Inflammatory macrophage (primary cell): ENCODE data around the gene KIAA0753.
"Not testable (repeated sequence)": the region's sequence is repeated elsewhere in the genome, so short reads cannot be mapped to it uniquely, and the experiment has no call there.

Experiments
- DNase-seq, 2 donors: peaks; one replicate each; pipeline ENCODE4 v3.0.0-alpha.2; 2020 to 2022

KIAA0753 gene

DNA sequence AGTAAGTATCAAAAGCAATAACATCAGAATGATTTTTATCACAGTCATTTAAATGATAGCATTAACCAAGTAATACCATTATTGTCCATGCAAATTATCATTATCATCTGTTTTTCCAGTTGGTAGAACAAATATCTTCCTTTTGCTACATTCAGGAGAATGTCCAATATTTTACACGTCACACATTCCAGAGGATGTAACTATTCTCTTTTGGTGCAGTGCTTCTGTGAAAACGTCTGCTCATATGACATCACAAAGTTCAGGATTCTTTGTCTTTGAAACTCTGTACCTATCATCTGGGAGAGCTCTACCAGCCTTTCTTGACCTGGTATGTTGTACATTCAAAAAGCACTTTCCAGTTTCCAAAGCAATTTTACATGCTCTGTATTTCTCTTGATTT, 44.0 kb downstream of the KIAA0753 start:
- no peak for DNase-seq

- no peak for DNase-seq
Measured at GRCh38 chr17:6596081-6596480, 44.4 kb downstream of the KIAA0753 start.

GRCh38 chr17:6593371-6593770, 47.1 kb downstream of the KIAA0753 start:
- DNase-seq, result not testable (repeated sequence)

GRCh38 chr17:6592173-6592572, 48.3 kb downstream of the KIAA0753 start:
- DNase-seq, result no peak

- peak in 1 of 2 donors; percentile 42 for DNase-seq
Measured at GRCh38 chr17:6591599-6592158, 48.8 kb downstream of the KIAA0753 start.

GRCh38 chr17:6589266-6589946, 51.1 kb downstream of the KIAA0753 start:
- DNase-seq, result no peak

GRCh38 chr17:6588165-6588564, 52.3 kb downstream of the KIAA0753 start:
- no peak for DNase-seq

DNA sequence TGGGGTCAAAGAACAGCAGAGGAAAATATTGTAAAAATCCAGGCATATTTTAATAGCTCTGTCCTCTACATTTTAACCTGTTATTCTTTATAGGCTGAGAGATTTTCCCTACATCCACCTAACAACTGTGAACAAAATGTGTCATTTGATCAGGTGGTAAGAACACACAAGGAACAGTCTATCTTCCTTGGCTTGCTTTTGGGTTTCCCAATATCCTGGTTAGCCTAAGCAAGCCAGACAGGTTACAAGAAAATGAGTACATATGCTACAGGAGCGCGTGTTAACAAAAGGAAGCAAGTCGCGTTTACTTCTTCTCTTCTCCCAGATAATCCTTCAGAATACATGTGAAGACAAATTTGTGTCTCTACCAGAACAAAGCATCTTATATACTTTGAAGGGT, 53.2 kb downstream of the KIAA0753 start:
- DNase-seq, result no peak

GRCh38 chr17:6583411-6583810, 57.1 kb downstream of the KIAA0753 start:
- no peak for DNase-seq

- no peak for DNase-seq
Measured at GRCh38 chr17:6580625-6581024, 59.9 kb downstream of the KIAA0753 start.

DNA sequence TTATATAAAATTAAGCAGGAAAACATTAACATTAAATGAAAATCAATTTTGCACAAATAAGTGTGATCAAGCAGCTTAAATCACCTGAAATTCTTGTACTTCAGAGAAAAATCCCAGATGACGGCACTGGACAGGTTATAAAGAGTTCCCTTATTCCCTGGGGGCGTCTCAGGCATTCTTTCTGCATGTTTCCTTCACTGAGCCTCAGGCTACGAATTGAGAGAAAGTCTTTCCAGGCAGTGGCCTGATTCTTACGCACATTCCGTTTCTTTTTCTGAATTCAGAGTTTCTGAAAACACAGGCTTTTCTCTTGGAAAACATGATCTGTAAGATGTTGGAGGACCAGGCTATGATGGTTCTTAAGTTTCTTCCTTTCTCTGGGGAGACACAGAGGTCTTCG, 62.0 kb downstream of the KIAA0753 start:
- no peak for DNase-seq

GRCh38 chr17:6577686-6578263, 62.7 kb downstream of the KIAA0753 start:
- no peak for DNase-seq

GRCh38 chr17:6576038-6576785, 64.3 kb downstream of the KIAA0753 start:
- DNase-seq, result no peak

DNA sequence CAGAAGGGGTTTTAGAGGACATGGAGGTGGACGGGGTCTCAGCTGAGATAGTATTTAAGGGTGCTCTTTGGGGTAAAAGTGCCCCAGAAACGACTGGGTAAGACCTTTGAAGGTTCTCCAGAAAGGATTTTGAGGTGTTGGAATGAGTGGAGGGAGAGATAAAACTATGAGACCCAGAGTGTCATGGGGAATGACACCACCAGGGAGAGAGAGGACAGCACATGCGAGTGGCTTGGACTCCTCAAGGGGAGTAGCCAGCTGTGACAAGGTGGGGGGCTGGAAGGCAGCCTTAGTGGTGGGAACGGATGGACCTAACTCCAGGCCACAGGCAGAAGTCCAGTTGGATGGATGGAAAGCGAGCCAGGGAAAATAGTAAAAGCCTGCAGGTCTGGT, 64.9 kb downstream of the KIAA0753 start:
- DNase-seq, result no peak

- peak; percentile 97 to 98 for DNase-seq
Measured at GRCh38 chr17:6574687-6575595, 65.6 kb downstream of the KIAA0753 start.

DNA sequence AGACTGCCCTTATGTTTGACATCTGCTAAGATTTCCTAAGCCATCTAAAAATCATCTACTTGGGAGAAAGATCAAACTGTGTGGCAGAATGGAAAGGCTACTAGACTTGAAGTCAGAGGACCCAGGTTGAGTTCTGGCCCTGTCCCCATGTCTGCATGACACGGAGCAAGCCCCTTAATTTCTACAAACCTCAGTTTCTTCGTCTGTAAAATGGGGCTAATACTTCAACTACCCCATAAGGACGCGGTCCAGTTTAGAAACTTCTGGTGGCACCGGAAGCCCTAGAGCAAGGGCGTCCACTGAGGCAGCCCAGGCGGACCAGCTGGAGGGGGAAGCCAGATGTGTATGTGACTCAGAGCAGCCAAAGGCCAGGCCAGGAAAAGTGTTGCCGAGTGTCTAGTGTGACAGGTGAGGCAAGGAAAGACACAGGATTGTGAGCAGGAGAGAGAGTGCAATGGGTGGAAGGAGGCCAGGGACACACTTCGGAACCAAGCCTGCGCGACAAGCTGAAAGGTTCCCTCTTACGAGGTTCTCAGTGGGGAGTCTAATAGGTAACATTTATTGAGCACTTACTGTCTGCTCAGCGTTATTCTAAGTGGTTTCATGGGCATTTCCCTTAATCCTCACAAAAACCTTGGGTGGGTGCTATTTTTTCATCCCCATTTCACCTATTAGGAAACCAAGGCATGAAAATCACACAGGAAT, 66.4 kb downstream of the KIAA0753 start:
- DNase-seq, result no peak

- DNase-seq, result peak; percentile 45 to 73
Measured at GRCh38 chr17:6573495-6573894, 67.0 kb downstream of the KIAA0753 start.

DNA sequence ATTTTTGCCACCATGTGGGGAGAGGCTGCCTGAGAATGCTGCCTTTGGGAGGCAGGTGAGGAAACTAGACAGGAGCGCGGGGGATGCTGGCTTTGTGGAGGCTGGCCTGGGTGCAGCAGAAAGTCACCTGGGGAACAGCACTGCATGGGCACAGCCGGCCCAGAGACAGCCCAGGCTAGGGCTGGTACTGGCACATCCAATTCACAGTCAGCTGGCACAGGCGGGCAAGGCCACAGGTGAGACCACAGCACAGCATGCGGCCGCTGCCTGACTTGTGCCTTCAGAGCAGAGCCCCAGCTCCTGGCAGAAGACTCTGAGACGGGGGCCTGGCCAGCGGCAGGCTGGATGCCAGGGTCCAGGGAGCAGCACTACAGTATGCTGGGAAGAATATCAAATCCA, 67.5 kb downstream of the KIAA0753 start:
- DNase-seq, result no peak

DNA sequence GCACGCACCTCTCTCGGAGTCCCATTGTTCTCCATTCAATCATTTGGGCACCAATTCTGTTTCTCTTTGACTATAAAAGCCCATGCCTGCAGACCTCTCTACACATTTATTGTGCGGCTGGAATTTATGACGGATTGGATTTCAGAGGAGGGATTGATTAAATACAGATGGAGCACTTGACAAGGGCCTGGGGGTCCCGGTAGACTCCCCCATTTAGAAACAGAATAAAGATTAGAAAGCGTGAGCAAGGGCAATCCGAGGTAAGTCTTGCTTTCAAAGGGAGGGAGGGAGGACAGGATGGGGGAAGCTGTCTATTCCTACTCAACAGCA, 69.1 kb downstream of the KIAA0753 start:
- DNase-seq, result no peak

DNA sequence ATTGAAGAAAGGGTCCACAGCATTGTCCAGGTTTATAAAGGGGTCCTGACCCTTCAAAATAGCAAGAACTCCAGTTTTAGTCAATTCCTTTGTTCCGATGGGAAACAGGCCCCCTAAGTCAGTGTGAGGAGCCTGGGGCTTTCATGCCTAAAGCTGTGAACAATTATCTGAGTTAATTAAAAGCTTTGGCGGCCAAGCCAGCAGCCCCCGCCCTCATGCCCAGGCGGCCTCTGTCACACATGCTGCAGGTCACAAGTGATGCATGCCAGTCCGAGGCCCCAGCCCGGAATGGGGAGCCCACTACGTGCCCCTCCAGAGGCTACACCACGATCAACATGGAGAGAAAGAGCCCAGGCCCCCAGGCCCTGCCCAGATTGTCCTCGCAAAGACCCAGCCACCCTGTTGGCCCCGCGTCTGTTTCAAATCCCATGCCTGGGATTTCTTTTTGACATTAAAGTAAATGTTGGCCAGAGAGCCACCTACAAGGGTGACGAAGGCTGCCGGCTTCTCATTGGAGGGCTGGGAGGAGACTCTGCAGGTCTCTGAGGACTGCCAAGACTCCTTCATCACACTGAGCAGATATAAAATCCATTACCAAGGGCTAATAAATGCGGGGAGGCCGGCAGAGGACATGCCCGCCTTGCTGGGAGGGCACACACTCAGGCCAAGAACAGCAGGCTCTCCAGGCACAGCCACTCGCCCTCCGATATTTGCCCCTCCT, 69.6 kb downstream of the KIAA0753 start:
- DNase-seq, result no peak
